Daoy (cell line): ENCODE measurements around the gene ZNF90. TPM values are rescaled to one million over a fixed set of nuclear protein-coding genes. Genes with fewer than 3 reads are reported as not detected.
"Not testable (repeated sequence)": the region's sequence is repeated elsewhere in the genome, so short reads cannot be mapped to it uniquely, and the experiment has no call there.

Experiments used
- DNase-seq: peaks from one replicate; pipeline ENCODE4 v3.0.0-alpha.2; 2015; ENCODE audit warnings: low read depth
- total RNA-seq: library from RNA; depleted of rRNA; stranded (reverse); fragments of >200 nt; shearing (Covaris generic); gene quantifications from 2 replicates; pipeline ENCODE4 v1.2.3, GENCODE V29; 2014; rRNA removed

ZNF90 gene
- total RNA-seq, 1 experiment from 2014 or later = 2.4 TPM

DNA sequence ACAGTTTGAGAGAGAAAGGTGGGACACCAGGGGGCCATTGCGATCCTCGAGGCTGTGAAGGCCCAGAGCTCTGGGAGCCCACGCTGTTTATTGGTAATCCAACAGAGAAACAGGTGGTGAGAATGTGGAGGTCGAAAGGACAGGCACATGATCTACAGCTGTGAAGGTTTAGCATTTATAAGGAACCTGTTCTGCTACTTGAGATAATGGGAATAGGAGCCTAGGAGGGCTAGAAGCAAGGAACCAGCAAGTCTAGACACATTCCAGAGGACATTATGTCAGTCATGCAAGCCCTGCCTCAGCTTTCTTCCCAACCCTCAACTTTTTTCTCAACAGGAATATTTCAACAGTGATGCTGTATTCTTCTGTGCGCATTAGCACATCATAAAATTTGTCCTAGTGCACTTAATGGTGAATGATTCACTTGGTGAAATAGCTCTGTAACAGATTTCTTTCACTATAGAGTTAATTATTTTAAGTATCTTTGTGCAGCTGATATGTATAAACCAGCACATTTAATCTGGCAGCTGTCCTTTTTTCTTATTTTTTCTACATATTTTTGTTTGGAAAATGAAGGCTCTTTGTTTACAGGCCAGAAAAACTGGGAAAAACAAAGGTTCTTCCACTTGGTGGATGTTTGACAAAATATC is 25.4 kb downstream of the ZNF90 start:
- no peak for DNase-seq

DNA sequence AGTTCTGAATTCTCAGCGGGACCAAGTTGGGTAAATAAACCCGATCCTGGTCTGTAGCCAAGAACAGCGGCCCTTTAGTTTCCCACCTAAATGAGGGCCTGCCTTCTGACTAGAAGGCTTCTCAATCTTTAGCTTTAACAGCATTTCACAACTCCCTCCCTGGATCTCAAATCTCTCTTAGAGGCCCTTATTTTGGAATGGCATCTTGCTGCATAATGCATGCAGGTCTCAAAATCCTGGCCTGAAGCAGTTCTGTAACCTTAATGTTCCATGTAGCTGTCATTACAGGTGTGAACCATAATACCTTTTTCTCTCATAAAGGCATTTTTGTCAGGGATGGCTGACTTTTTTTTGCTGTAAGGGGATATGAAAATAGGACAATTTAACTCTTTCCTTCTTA is 29.5 kb downstream of the ZNF90 start:
- DNase-seq = no peak

DNA sequence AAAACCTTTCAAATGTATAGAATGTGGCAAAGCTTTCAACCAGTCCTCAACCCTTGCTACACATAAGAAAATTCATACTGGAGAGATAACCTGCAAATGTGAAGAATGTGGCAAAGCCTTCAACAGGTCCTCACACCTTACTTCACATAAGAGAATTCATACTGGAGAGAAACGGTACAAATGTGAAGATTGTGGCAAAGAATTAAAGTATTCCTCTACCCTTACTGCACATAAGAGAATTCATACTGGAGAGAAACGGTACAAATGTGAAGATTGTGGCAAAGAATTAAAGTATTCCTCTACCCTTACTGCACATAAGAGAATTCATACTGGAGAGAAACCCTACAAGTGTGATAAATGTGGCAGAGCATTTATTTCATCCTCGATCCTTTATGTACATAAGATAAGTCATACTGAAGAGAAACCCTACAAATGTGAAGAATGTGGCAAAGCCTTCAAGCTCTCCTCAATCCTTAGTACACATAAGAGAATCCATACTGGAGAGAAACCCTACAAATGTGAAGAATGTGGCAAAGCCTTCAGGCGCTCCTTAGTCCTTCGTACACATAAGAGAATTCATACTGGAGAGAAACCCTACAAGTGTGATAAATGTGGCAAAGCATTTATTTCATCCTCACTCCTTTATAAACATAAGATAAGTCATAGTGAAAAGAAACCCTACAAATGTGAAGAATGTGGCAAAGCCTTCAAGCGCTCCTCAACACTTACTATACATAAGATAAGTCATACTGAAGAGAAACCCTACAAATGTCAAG is 40.5 kb downstream of the ZNF90 start:
- not testable (repeated sequence) for DNase-seq

DNA sequence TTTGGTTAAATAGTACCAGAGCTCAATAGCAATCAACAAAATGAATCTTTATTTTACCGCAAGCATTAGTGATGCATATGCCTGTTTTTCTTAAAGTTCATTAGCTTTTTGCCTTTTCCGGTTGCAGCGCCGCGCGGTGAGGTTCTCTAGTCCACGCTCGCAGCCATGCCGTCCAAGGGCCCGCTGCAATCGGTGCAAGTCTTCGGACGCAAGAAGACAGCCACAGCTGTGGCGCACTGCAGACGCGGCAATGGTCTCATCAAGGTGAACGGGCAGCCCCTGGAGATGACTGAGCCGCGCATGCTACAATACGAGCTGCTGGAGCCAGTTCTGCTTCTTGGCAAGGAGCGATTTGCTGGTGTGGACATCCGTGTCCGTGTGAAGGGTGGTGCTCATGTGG is 47.1 kb downstream of the ZNF90 start:
- no peak for DNase-seq

DNA sequence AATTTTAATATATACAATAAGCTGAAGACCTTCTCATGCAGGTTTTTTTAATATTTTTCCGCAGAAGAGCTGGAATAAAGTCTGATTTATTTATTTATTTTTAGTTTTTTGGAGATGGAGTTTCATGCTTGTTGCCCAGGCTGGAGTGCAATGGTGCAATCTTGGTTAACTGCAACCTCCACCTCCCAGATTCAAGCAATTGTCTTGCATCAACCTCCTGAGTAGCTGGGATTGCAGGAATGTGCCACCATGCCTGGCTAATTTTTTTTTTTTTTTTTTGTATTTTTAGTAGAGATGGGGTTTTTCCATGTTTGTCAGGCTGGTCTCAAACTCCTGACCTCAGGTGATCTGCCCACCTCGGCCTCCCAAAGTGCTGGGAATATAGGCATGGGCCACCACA is 55.1 kb downstream of the ZNF90 start:
- DNase-seq = not testable (repeated sequence)

DNA sequence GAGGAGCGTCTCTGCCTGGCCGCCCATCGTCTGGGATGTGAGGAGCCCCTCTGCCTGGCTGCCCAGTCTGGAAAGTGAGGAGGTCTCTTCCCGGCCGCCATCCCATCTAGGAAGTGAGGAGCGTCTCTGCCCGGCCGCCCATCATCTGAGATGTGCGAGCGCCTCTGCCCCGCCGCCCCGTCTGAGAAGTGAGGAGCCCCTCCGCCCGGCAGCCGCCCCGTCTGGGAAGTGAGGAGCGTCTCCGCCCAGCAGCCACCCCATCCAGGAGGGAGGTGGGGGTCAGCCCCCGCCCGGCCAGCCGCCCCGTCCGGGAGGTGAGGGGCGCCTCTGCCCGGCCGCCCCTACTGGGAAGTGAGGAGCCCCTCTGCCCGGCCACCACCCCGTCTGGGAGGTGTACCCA is 59.9 kb downstream of the ZNF90 start:
- DNase-seq = not testable (repeated sequence)

DNA sequence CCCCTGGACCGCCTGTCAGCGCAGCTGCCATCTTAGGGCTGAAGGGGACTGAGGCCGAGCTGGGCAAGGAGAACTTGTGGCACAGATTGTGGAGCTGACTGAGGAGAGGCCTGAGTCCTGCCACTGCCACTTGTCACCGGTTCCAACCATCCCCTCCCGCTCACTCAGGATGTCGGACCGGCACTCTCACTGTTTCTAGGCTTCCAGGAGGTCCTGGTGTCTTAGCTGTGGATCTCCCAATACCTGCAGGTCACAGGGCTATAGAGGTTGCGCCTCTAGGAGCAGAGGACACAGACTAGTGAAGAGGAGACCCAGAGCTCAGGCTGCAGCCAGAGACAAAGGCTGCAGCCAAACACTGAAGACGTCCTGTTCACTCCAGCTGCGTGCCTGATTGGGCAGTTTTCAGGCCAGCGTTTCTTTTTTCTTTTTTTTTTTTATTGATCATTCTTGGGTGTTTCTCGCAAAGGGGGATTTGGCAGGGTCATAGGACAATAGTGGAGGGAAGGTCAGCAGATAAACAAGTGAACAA is 73.9 kb downstream of the ZNF90 start:
- no peak for DNase-seq

DNA sequence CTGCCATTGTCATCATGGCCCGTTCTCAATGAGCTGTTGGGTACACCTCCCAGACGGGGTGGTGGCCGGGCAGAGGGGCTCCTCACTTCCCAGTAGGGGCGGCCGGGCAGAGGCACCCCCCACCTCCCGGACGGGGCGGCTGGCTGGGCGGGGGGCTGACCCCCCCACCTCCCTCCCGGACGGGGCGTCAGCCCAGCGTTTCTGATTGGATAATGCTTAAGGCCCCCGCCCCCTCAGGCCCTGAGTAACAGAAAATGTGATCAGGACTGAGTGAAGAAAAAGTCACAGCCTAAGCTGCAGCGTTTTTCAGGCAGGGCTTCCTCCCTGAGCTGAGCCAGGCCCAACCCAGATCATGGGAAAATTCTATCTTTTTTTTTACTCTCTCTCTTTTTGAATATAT is 74.7 kb downstream of the ZNF90 start:
- not testable (repeated sequence) for DNase-seq

DNA sequence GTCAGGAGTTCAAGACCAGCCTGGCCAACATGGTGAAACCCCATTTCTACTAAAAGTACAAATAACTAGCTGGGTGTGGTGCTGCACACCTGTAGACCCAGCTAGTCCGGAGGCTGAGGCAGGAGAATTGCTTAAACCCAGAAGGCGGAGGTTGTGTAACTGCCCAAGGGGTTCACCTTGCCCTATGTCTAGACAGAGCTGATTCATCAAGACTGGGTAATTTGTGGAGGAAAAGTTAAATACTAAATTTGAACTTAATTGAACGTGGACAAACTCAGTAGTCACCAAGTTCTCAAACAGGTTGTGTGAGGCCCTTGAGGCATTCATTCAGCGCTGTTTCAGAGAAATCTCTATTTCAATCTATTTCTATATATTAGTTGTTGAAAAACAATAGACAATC is 75.5 kb downstream of the ZNF90 start:
- no peak for DNase-seq

DNA sequence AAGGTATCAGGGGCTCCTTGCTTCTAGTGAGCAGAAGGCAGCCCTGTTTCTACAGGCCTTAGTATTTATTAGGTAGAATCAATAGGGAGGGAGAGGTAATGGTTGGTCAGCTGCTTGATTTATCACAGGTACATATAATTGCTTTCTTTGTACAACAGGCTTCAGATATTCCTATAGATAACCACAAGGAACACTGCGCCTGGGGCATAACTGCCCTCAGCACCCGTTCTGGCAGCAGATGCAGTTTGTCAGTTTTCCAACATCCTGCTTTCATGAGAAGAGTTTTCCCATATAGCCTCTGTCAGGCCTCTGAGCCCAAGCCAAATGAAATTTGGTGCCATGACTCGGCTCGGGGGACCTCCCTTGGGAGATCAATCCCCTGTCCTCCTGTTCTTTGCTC is 76.8 kb downstream of the ZNF90 start:
- no peak for DNase-seq

DNA sequence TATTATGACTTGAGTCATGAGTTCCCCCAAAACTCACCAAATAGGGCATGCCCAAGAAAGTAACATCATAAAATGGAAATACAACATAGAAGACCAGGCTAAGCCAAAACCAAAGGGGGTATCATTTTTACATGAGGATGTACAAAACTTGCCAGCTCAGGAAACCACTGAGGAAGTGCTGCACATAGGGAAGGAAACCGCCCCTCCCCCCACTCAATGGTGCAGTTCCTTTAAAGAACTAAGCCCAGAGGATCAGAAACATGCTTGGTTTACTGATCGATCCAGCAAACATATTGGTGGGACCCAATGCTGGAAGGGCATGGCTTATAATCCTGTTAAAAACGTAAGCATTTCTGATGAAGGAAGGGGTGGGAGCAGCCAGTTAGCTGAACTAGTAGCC is 85.0 kb downstream of the ZNF90 start:
- no peak for DNase-seq

DNA sequence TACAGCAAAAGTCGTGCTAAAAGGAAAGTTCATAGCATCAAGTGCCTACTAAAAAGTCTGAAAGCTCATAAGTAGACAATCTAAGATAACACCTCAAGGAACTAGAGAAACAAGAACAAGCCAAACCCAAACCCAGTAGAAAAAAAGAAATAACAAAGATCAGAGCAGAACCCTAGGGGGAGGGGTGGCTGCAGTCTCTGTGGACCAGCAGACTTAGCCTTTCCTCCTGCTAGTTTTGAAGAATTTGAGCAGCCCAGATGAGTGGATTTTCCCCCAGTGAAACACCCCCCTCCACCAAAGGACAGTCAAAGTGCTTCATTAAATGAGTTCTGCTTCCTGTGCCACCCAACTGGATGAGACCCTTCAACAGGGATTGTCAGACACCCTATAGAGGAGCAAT is 86.7 kb downstream of the ZNF90 start:
- DNase-seq = no peak

DNA sequence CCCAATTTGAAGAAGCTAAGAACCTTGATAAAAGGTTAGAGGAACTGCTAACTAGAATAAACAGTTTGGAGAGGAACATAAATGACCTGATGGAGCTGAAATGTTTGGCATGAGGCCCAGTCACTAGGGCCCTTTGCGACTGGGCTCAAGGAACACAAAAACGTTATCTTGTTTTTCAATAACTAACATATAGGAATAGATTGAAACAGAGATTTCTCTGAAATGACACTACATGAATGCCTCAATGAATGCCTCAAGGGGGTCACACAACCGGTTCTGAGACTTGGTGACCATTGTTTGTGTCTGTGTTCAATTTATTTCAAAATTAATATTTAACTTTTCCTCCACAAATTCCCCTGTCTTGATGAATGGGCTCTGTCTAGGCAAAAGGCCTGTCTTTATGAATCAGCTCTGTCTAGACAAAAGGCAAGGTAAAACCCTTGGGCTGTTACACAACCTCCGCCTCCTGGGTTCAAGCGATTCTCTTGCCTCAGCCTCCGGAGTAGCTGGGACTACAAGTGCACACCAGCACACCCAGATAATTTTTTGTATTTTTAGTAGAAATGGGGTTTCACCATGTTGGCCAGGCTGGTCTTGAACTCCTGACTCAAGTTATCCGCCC is 88.3 kb downstream of the ZNF90 start:
- DNase-seq = no peak

DNA sequence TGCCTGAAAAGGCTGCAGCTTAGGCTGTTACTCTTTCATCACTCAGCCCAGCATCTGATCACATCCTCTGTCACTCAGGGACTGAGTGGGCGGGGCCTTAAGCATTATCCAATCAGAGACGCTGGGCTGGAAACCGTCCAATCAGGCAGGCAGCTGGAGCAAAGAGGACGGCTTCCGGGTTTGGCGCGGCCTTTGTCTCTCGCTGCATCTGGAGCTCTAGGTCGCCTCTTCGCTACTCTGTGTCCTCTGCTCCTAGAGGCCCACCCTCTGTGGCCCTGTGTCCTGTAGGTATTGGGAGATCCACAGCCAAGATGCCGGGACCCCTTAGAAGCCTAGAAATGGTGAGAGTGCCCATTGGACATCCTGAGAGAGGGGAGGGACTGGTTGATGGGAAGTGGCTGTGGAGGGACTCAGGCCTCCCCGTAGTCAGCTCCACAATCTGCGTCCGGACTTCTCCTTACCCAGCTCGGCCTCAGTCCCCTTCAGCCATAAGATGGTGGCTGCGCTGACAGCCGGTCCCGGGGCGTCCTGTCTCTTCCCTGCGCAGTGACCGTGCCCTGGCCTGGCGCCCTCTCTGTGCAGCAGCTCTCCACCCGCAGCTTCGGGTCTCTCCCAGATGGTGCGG is 89.3 kb downstream of the ZNF90 start, which contains the start of gene ZNF486:
Gene ZNF486, plus strand, starts transcription at position 195 of the 625 bp plus-strand sequence. Its CDS starts 117 bp downstream, at position 312.
- DNase-seq = peak; percentile 96

DNA sequence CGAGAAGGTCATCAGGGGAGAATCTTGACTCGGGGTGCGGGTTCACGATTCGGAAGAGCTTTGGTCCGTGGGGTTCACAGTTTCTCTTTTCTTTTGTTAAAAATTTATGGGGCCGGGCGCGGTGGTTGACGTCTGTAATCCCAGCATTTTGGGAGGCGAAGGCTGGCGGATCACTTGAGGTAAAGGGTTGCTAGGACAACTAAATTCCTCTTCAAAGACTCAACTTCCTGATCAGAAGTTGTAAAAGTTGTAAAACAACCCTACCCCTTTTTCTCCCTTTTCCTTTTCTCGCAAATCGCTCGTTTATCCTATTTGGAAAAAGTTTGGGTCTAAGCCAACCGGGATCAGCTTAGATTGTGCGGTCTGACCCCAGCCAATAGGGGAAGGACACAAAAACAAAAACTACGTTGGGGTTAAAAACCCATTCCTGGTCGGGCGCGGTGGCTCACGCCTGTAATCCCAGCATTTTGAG is 89.9 kb downstream of the ZNF90 start:
- peak; percentile 34 for DNase-seq

Other genes with a start within 250 kb of the ZNF90 start
- gene ZNF253, start 212.1 kb upstream of the ZNF90 start, total RNA-seq = 3.9 and 5.1 TPM in 2 replicates
- gene ZNF93, start 177.1 kb upstream of the ZNF90 start, total RNA-seq = 29.1 and 33.4 TPM in 2 replicates
- gene ZNF682, start 38.5 kb upstream of the ZNF90 start, total RNA-seq = 4.7 and 26.5 TPM in 2 replicates
- 8.7 and 11.5 TPM in 2 replicates for gene ZNF486, start 89.2 kb downstream of the ZNF90 start, total RNA-seq